Measurements from ENCODE around the gene YOD1.

Gene YOD1

DNA sequence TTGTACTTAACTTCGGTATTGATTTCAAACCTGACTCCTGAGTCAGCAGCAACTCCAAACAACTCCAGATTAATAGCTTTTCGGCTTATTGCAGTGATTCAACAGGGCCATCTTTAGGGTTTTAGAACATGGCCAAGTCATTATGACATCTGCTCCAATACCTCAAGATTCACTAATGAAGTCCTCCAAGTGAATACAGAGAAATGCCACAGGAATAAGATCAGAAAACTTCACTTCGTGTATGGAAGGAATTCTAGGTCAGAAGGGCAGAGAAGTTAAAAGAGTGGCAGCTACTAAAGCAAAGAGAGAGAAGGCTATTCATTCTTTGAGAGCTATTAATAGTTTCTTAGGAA is 10.9 kb downstream of the YOD1 start:
- TF ChIP-seq, protein P1, sequence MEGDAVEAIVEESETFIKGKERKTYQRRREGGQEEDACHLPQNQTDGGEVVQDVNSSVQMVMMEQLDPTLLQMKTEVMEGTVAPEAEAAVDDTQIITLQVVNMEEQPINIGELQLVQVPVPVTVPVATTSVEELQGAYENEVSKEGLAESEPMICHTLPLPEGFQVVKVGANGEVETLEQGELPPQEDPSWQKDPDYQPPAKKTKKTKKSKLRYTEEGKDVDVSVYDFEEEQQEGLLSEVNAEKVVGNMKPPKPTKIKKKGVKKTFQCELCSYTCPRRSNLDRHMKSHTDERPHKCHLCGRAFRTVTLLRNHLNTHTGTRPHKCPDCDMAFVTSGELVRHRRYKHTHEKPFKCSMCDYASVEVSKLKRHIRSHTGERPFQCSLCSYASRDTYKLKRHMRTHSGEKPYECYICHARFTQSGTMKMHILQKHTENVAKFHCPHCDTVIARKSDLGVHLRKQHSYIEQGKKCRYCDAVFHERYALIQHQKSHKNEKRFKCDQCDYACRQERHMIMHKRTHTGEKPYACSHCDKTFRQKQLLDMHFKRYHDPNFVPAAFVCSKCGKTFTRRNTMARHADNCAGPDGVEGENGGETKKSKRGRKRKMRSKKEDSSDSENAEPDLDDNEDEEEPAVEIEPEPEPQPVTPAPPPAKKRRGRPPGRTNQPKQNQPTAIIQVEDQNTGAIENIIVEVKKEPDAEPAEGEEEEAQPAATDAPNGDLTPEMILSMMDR (IDR thresholded peaks at IDR 0.05; ENCODE audit: low read depth, low read length), result no peak
- H3K36me3 ChIP-seq, result no peaks in the 10 kb centered on the region
- H3K4me3 ChIP-seq (ENCODE audit: low read depth, low read length), result no peak overlapping the region
- DNase-seq, result no peak
- no peaks in the 10 kb centered on the region for H3K4me1 ChIP-seq
- no peaks in the 10 kb centered on the region for H3K9me3 ChIP-seq
- H3K27me3 ChIP-seq, result peaks cover 38% of the 10 kb centered on the region

DNA sequence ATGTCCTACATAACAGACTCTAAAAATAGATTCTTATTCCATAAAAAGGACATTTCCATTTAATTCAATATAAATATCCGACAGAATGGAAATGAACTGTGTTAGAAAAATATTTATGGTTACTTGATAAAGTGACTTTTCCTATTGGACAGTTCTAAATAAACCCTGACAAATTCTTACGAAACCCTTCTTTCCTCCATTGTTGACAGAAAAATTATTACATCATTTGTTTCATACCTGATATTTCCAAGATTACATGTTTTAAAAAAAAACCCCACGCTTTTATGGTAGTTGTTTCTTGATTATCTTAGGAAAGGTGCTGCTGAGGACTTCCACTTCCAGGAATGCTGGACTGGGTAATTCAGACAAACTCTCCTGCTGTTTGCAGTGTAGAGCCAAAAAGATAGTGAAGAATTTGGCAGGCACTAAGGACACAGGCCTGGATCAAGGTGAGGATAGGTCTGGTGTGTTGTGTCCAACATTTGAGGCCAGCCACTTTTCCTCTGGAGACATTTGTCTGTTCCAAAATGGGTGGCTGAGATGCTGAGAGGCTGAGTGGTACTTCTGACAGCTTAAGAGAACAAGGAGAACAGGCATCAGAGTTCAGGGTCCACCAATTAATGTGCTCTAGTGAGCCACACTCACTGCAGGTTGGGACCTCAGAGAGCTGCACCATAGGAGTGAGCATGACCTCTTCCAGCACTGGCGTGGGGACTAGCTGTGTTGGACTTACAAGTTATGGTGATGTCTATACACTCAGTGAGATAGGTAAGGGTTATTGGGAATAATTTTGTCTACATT is 11.4 kb downstream of the YOD1 start:
- DNase-seq, result no peak
- Histone ChIP-seq H3K9me3 (no peaks in the 10 kb centered on the region), H3K27me3 (peaks cover 43% of the 10 kb centered on the region), H3K4me3 (ENCODE audit: low read depth, low read length) (no peak overlapping the region), H3K4me1 (no peaks in the 10 kb centered on the region), H3K36me3 (no peaks in the 10 kb centered on the region)
- TF ChIP-seq, protein P1 (IDR thresholded peaks at IDR 0.05; ENCODE audit: low read depth, low read length), result no peak

DNA sequence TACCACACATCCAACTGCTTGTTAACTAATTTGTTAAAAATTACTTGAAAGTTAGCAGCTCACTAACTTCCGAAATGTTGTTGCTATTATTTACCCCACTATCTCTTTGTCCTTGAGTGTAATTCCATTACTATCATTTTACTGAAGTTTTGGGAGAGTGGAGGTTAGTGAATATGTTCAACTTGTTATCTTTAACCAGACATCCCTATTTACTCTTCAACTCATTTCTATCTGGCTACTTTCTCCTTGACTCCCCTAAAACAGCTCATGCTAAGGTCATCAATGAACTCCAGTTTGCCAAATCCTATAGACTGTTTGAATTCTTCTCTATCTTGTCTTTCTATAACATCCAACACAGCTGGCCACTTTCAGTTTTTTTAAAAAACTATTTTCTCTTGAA is 14.1 kb downstream of the YOD1 start:
- H3K4me1 ChIP-seq, result no peaks in the 10 kb centered on the region
- no peaks in the 10 kb centered on the region for H3K36me3 ChIP-seq
- no peak overlapping the region for H3K4me3 ChIP-seq (ENCODE audit: low read depth, low read length)
- TF ChIP-seq, protein P1 (IDR thresholded peaks at IDR 0.05; ENCODE audit: low read depth, low read length), result no peak
- no peak for DNase-seq
- H3K27me3 ChIP-seq, result peaks cover 68% of the 10 kb centered on the region
- H3K9me3 ChIP-seq, result no peaks in the 10 kb centered on the region

DNA sequence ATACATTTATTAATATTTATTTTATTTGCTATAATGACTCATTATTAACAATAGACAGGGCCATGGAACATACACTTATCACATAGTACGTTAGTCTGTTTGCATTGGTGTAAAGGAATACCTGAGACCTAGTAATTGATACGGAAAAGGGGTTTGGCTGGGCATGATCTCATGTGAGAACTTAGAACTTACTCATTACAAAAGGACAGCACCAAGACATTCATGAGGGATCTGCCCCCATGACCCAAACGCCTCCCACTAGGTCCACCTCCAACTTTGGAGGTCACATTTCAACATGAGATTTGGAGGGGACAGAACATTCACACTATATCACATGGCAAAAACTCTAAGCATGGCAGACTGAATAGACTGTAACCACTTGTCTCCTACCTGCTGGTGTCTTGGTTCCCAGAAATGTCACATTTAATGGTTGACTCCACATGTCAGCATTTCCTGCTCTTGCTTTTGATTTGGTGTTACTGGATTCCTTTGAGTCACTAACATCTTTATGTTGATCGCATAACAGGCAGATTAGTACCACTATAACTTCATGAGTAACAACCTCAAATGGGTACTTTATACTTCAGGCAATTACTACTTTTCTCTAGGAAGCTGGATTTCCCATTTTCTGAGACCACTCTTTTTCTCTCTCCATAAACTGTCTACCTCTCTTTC is 15.0 kb downstream of the YOD1 start:
- Histone ChIP-seq H3K4me1 (no peaks in the 10 kb centered on the region), H3K9me3 (no peaks in the 10 kb centered on the region), H3K36me3 (no peaks in the 10 kb centered on the region), H3K4me3 (ENCODE audit: low read depth, low read length) (no peak overlapping the region), H3K27me3 (peaks cover 75% of the 10 kb centered on the region)
- TF ChIP-seq, protein P1 (IDR thresholded peaks at IDR 0.05; ENCODE audit: low read depth, low read length), result no peak
- DNase-seq, result no peak

DNA sequence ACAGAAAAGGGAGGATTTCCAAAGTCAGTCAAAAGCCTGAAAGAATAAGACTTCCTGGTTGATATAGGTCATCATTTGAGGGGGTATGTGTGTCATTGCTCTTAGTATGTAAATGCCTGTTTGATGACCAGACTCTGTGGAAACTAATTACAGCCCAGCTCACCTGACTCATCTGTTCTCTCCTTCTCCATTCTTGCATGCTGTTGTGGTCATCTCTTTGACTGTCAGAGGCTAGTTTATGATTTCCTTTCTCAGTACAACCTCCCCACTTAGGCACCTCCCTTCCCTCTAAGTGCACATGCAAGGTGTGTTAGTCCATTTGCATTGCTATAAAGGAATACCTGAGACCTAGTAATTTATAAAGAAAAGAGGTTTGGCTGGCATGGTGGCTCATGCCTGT is 16.0 kb downstream of the YOD1 start:
- Histone ChIP-seq H3K9me3 (no peaks in the 10 kb centered on the region), H3K4me3 (ENCODE audit: low read depth, low read length) (no peak overlapping the region), H3K4me1 (no peaks in the 10 kb centered on the region), H3K36me3 (no peaks in the 10 kb centered on the region), H3K27me3 (peaks cover 85% of the 10 kb centered on the region)
- TF ChIP-seq, protein P1 (IDR thresholded peaks at IDR 0.05; ENCODE audit: low read depth, low read length), result no peak
- no peak for DNase-seq

DNA sequence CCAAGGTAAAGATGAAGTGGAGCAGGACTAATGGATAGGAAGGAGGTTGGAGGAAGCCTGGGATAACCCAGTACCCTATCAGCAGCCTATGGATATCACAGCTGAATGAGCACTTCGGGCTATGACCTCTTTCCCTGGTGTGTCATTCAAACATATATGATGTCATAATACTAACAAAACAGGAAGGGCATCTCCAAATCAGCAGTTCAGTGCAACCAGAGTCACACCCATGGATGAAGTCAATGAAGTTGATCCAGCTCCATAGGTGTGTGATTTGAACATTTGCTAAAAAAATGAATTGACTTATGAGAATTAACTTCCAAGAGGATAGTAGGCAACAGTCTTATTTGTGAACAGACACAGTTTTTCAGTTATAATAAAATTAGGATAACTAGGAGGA is 16.8 kb downstream of the YOD1 start:
- Histone ChIP-seq H3K4me3 (ENCODE audit: low read depth, low read length) (no peak overlapping the region), H3K9me3 (no peaks in the 10 kb centered on the region), H3K36me3 (no peaks in the 10 kb centered on the region), H3K27me3 (peaks cover 93% of the 10 kb centered on the region), H3K4me1 (no peaks in the 10 kb centered on the region)
- TF ChIP-seq, protein P1 (IDR thresholded peaks at IDR 0.05; ENCODE audit: low read depth, low read length), result no peak
- DNase-seq, result no peak
